SK-N-SH (cell line): ENCODE data around the gene NPHS1.
A peak's percentile ranks its signal among the peaks of the same experiment; 100 is the strongest.

Source experiments
- CHD2 ChIP-seq: fragments of 150-350 bp; IDR thresholded peaks from 2 replicates; pipeline ENCODE4 v1.6.1; 2018; ENCODE audit warnings: low read length; ENCODE audit not compliant: partially characterized antibody
- CTCF ChIP-seq: fragments of 200-600 bp; sonication (generic); IDR thresholded peaks from 2 replicates; pipeline ENCODE4 v1.6.1; 2017; ENCODE audit warnings: antibody characterized with exemption, mild to moderate bottlenecking, moderate library complexity
- EP300 ChIP-seq, 2 experiments: IDR thresholded peaks; 2 replicates each; pipeline versions ENCODE4 v1.4.0 to v1.6.1; 2012; ENCODE audit warnings: borderline replicate concordance in 1 of 2, low read depth in 1 of 2, low read length in 1 of 2
- MAX ChIP-seq: IDR thresholded peaks from 2 replicates; pipeline ENCODE4 v1.4.0; 2012; ENCODE audit warnings: low read depth
- MEF2A ChIP-seq: IDR thresholded peaks from 2 replicates; pipeline ENCODE4 v1.4.0; 2012; ENCODE audit warnings: low read depth, borderline replicate concordance
- NRF1 ChIP-seq: IDR thresholded peaks from 2 replicates; pipeline ENCODE4 v1.6.1; 2012; ENCODE audit warnings: low read depth, mild to moderate bottlenecking, low read length
- POLR2AphosphoS5 ChIP-seq: IDR thresholded peaks from 2 replicates; pipeline ENCODE4 v1.6.1; 2012; ENCODE audit warnings: low read depth, low read length
- REST ChIP-seq: IDR thresholded peaks from 2 replicates; pipeline ENCODE4 v1.6.1; 2012; ENCODE audit warnings: mild to moderate bottlenecking, low read depth, low read length, moderate library complexity
- TEAD4 ChIP-seq: IDR thresholded peaks from 2 replicates; pipeline ENCODE4 v1.4.0; 2012; ENCODE audit warnings: mild to moderate bottlenecking, borderline replicate concordance; ENCODE audit not compliant: insufficient read depth
- USF1 ChIP-seq: IDR thresholded peaks from 2 replicates; pipeline ENCODE4 v1.4.0; 2012; ENCODE audit warnings: low read depth, borderline replicate concordance
- ZBTB33 ChIP-seq: IDR thresholded peaks from 2 replicates; pipeline ENCODE4 v1.4.0; 2012; ENCODE audit warnings: low read depth, borderline replicate concordance

GRCh38 chr19:35851213-35852028 lies 883 bp downstream of the NPHS1 start:
- TF ChIP-seq POLR2AphosphoS5 (no peak), MAX (no peak), CHD2 (no peak), NRF1 (no peak), USF1 (no peak), MEF2A (no peak), ZBTB33 (no peak), EP300 (IDR thresholded peaks at IDR 0.05; ENCODE audit: borderline replicate concordance in 1 of 2, low read depth in 1 of 2, low read length in 1 of 2) (no peak), TEAD4 (no peak), CTCF (peak; percentile 17; the same call in 1 of the 2 replicates), REST (no peak)
